D721Med (cell line): ENCODE measurements around the gene EYS.

Experiments used
- DNase-seq: peaks from one replicate; pipeline ENCODE4 v3.0.0; 2011; ENCODE audit warnings: low spot score; ENCODE audit not compliant: insufficient read length
- FAIRE-seq: peaks from 2 replicates; lab custom pipeline; 2011; peaks lifted over from hg19 to GRCh38; lab: Jason Lieb, UNC
- CTCF ChIP-seq: IDR thresholded peaks from 2 replicates; pipeline ENCODE4 v1.5.1; 2012; ENCODE audit warnings: mild to moderate bottlenecking, control low read depth; ENCODE audit not compliant: insufficient read depth; ENCODE audit errors: missing control alignments

EYS gene

GRCh38 chr6:63673692-63674091 lies 2033.3 kb downstream of the EYS start:
- no peak for TF ChIP-seq CTCF
- no peak for DNase-seq
- no peak for FAIRE-seq

GRCh38 chr6:63672582-63673129 lies 2034.4 kb downstream of the EYS start:
- DNase-seq = no peak
- no peak for TF ChIP-seq CTCF
- FAIRE-seq = no peak

DNA sequence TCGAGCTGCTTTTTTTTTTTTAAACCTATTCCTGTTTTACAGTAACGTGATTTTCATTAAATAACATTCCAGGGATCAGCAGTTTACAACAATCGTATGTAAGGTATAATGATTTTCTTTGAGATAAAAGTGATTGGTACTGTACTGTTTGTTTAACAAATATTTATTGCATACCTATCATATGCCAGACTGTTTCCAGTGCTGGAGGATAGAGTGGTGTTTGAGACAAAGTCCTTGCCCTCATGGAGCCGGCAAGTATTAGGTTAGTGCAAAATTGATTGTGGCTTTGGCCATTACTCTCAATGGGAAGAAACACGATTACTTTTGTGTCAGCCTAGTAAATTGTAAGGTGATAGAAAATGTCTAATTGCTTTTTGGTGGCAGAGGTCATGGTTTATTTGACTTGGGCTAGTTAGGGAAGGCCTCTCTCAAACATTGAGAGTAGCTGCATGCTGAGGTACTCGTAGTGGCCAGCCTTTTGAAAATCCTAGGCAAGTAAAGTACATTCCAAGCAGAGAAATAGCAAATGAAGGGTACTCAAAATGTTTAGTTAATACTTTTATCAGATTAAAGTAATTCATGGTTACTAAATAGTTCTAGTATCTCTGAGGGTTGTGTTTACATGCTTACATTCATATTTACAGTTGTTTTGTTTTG lies 2035.8 kb downstream of the EYS start:
- no peak for TF ChIP-seq CTCF
- no peak for DNase-seq
- no peak for FAIRE-seq
